Panc1 (cell line): Measurements from ENCODE around the gene IFI30. TPM values are rescaled to one million over a fixed set of nuclear protein-coding genes. Genes with fewer than 3 reads are reported as not detected.

ENCODE experiments used
- ATAC-seq: fragments of 200-7000 bp; cut with Tn5 transposase; 2 replicates; pipeline ENCODE4 v1.9.1; 2020; ENCODE audit warnings: mild to moderate bottlenecking, moderate library complexity
- BruUV-seq: library from RNA; stranded (reverse); fragments of 400-500 nt; replicated peaks from 2 replicates; lab custom pipeline; 2021; lab: Mats Ljungman, UMichigan
- CTCF ChIA-PET: fragments of 300-600 bp; sonication (Branson Sonifier 250); formaldehyde crosslinking; loops from one replicate; lab custom pipeline; 2022; ENCODE audit warnings: antibody characterized with exemption; lab: Charles Lee
- POLR2A ChIA-PET: fragments of 300-600 bp; sonication (Branson Sonifier 250); formaldehyde crosslinking; loops from one replicate; lab custom pipeline; 2022; ENCODE audit warnings: antibody characterized with exemption; lab: Charles Lee
- DNase-seq: peaks from one replicate; pipeline ENCODE4 v3.0.0-alpha.2; 2010; ENCODE audit warnings: low read depth, low spot score
- H3K27ac ChIP-seq: 2 replicates; pipeline ENCODE4 v1.5.1; 2011; ENCODE audit warnings: mild to moderate bottlenecking, low read length, inconsistent platforms
- H3K27me3 ChIP-seq: fragments of 200-500 bp; sonication (Bioruptor generic); 2 replicates; pipeline ENCODE4 v1.6.0; 2014; ENCODE audit warnings: low read length, inconsistent platforms; ENCODE audit not compliant: control insufficient read depth, insufficient read depth
- H3K36me3 ChIP-seq: fragments of 200-500 bp; sonication (Bioruptor generic); 2 replicates; pipeline ENCODE4 v1.5.1; 2014; ENCODE audit warnings: inconsistent platforms, mild to moderate bottlenecking, low read length, moderate library complexity; ENCODE audit not compliant: control insufficient read depth, insufficient read depth
- H3K4me1 ChIP-seq: 2 replicates; pipeline ENCODE4 v1.5.1; 2011; ENCODE audit warnings: inconsistent platforms, mild to moderate bottlenecking, low read length, moderate library complexity; ENCODE audit not compliant: control insufficient read depth, insufficient read depth
- H3K4me3 ChIP-seq, 2 experiments: 2 replicates each; pipeline ENCODE4 v1.5.1; 2011 to 2012; ENCODE audit warnings: low read depth in 2 of 2, low read length in 2 of 2, mild to moderate bottlenecking in 2 of 2, inconsistent platforms in 1 of 2, moderate library complexity in 1 of 2
- H3K9me3 ChIP-seq: fragments of 200-500 bp; sonication (Bioruptor generic); 2 replicates; pipeline ENCODE4 v1.5.1; 2014; ENCODE audit warnings: low read depth, mild to moderate bottlenecking, inconsistent platforms, low read length, moderate library complexity; ENCODE audit not compliant: control insufficient read depth, insufficient read depth
- POLR2AphosphoS5 ChIP-seq: IDR thresholded peaks from 2 replicates; pipeline ENCODE4 v1.6.1; 2012; ENCODE audit warnings: mild to moderate bottlenecking, low read depth, low read length, moderate library complexity
- SIN3A ChIP-seq: IDR thresholded peaks from 2 replicates; pipeline ENCODE4 v1.6.1; 2012; ENCODE audit warnings: low read depth, mild to moderate bottlenecking, low read length, moderate library complexity, borderline replicate concordance; ENCODE audit not compliant: insufficient read depth
- TCF7L2 ChIP-seq: IDR thresholded peaks from 2 replicates; pipeline ENCODE4 v1.6.1; 2011; ENCODE audit warnings: mild to moderate bottlenecking, low read depth, low read length, inconsistent platforms
- in situ Hi-C: cut with HindIII; loops from 2 replicates; pipeline ENCODE4 v1.10.0; 2016; ENCODE audit warnings: low sequenced_read_pairs, low pct_unique_long_range_greater_than_20kb
- intact Hi-C: fragments of 100-400 bp; cut with micrococcal nuclease; formaldehyde crosslinking; loops from one replicate; pipeline ENCODE4 v1.10.0; 2022; ENCODE audit not compliant: unreplicated experiment
- total RNA-seq: library from RNA; stranded (reverse); gene quantifications from one replicate; pipeline ENCODE4 v1.2.1, GENCODE V29; 2021; ENCODE audit not compliant: unreplicated experiment
- TF ChIP-seq, protein P1 (sequence below), 2 experiments: IDR thresholded peaks; 2 replicates each; pipeline ENCODE4 v1.6.1; 2011 to 2012; ENCODE audit warnings: low read depth in 2 of 2, control low read depth in 1 of 2, low read length in 1 of 2, mild to moderate bottlenecking in 1 of 2, moderate library complexity in 1 of 2; ENCODE audit not compliant: insufficient read depth in 1 of 2
- TF ChIP-seq, protein P2 (sequence below): fragments of 450-650 bp; IDR thresholded peaks from 2 replicates; pipeline ENCODE4 v1.5.1; 2017; ENCODE audit warnings: mild to moderate bottlenecking

The IFI30 gene
- total RNA-seq, 1 experiment from 2014 or later: 39.7 TPM

DNA sequence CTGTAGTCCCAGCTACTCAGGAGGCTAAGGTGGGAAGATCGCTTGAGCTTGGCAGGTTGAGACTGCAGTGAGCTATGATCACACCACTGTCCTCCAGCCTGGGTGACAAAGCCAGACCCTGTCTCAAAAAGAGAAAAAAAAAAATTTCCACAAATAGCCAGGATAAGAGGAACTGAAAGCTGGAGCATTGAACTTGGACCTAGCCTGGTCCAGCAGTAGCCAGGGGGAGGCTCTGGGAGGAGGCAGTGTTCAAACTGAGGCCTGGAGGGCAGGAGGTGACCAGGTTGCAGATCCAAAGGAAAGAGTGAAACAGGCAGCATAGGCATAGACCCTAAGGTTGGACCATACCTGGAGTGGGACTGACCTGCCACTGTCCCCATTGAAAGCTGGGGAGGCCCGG is 47.5 kb upstream of the IFI30 start:
- Histone ChIP-seq H3K27me3 (no peaks in the 10 kb centered on the region), H3K9me3 (no peaks in the 10 kb centered on the region), H3K4me3 (no peak overlapping the region), H3K27ac (no peak overlapping the region), H3K4me1 (no peaks in the 10 kb centered on the region), H3K36me3 (no peaks in the 10 kb centered on the region)
- TSS peak; percentile 55 for BruUV-seq
- ChIA-PET CTCF (interaction anchor here (0.6 kb wide), 1 partner anchor 118 kb away, joined by 5 read pairs; the partner anchor contains the start of gene ARRDC2), POLR2A (no interaction called here)
- in situ Hi-C loops (no loop called here), intact Hi-C loops (no loop called here)
- DNase-seq (no peak), ATAC-seq (no peak)
- TF ChIP-seq POLR2AphosphoS5 (no peak), TCF7L2 (no peak), SIN3A (no peak)
- TF ChIP-seq, protein P1, sequence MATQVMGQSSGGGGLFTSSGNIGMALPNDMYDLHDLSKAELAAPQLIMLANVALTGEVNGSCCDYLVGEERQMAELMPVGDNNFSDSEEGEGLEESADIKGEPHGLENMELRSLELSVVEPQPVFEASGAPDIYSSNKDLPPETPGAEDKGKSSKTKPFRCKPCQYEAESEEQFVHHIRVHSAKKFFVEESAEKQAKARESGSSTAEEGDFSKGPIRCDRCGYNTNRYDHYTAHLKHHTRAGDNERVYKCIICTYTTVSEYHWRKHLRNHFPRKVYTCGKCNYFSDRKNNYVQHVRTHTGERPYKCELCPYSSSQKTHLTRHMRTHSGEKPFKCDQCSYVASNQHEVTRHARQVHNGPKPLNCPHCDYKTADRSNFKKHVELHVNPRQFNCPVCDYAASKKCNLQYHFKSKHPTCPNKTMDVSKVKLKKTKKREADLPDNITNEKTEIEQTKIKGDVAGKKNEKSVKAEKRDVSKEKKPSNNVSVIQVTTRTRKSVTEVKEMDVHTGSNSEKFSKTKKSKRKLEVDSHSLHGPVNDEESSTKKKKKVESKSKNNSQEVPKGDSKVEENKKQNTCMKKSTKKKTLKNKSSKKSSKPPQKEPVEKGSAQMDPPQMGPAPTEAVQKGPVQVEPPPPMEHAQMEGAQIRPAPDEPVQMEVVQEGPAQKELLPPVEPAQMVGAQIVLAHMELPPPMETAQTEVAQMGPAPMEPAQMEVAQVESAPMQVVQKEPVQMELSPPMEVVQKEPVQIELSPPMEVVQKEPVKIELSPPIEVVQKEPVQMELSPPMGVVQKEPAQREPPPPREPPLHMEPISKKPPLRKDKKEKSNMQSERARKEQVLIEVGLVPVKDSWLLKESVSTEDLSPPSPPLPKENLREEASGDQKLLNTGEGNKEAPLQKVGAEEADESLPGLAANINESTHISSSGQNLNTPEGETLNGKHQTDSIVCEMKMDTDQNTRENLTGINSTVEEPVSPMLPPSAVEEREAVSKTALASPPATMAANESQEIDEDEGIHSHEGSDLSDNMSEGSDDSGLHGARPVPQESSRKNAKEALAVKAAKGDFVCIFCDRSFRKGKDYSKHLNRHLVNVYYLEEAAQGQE (IDR thresholded peaks at IDR 0.05; ENCODE audit: insufficient read depth in 1 of 2, low read depth in 2 of 2, low read length in 1 of 2): no peak
- TF ChIP-seq, protein P2, sequence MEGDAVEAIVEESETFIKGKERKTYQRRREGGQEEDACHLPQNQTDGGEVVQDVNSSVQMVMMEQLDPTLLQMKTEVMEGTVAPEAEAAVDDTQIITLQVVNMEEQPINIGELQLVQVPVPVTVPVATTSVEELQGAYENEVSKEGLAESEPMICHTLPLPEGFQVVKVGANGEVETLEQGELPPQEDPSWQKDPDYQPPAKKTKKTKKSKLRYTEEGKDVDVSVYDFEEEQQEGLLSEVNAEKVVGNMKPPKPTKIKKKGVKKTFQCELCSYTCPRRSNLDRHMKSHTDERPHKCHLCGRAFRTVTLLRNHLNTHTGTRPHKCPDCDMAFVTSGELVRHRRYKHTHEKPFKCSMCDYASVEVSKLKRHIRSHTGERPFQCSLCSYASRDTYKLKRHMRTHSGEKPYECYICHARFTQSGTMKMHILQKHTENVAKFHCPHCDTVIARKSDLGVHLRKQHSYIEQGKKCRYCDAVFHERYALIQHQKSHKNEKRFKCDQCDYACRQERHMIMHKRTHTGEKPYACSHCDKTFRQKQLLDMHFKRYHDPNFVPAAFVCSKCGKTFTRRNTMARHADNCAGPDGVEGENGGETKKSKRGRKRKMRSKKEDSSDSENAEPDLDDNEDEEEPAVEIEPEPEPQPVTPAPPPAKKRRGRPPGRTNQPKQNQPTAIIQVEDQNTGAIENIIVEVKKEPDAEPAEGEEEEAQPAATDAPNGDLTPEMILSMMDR: no peak

DNA sequence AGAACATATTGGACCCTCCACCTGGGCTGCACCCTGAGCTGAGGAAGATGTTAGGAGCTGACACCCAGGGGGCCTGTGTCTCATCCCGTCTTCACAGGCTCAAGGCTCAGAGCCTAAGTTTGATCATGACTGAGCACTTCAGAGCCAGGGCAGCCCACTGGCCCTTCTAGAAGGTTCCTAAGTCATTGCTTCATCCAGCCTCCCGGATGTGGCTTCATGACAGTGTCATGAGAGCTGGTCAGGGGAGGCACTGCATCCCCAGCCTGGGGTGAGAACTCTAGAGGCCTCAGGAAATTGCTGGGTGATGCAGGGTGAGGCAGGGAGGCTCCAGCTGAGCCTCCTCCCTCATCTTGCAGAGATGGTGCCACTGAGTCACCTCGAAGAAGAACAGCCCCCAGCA is 45.6 kb upstream of the IFI30 start:
- no peaks in the 10 kb centered on the region for H3K36me3 ChIP-seq
- no peak overlapping the region for H3K4me3 ChIP-seq
- H3K27ac ChIP-seq: no peak overlapping the region
- ATAC-seq (no peak), DNase-seq (no peak)
- POLR2A ChIA-PET: no interaction called here
- intact Hi-C loops: no loop called here
- H3K27me3 ChIP-seq: no peaks in the 10 kb centered on the region
- CTCF ChIA-PET: no interaction called here
- TF ChIP-seq TCF7L2 (no peak), SIN3A (no peak), POLR2AphosphoS5 (no peak)
- TF ChIP-seq, protein P2: no peak
- TF ChIP-seq, protein P1 (IDR thresholded peaks at IDR 0.05; ENCODE audit: insufficient read depth in 1 of 2, low read depth in 2 of 2, low read length in 1 of 2): no peak
- no TSS peak for BruUV-seq
- H3K9me3 ChIP-seq: no peaks in the 10 kb centered on the region
- in situ Hi-C loops: no loop called here
- no peaks in the 10 kb centered on the region for H3K4me1 ChIP-seq
